Tracheal epithelial cell (primary cell): ENCODE measurements around the gene CRISPLD2. TPM values are rescaled to one million over a fixed set of nuclear protein-coding genes. Genes with fewer than 3 reads are reported as not detected.

ENCODE experiments used
- total RNA-seq: library from RNA; depleted of rRNA; stranded (reverse); fragments of >200 nt; gene quantifications from 2 replicates; pipeline ENCODE4 v1.2.1, GENCODE V29; 2014

CRISPLD2 gene, protein sequence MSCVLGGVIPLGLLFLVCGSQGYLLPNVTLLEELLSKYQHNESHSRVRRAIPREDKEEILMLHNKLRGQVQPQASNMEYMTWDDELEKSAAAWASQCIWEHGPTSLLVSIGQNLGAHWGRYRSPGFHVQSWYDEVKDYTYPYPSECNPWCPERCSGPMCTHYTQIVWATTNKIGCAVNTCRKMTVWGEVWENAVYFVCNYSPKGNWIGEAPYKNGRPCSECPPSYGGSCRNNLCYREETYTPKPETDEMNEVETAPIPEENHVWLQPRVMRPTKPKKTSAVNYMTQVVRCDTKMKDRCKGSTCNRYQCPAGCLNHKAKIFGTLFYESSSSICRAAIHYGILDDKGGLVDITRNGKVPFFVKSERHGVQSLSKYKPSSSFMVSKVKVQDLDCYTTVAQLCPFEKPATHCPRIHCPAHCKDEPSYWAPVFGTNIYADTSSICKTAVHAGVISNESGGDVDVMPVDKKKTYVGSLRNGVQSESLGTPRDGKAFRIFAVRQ
- 0.21 and 19.3 TPM in 2 replicates for total RNA-seq

DNA sequence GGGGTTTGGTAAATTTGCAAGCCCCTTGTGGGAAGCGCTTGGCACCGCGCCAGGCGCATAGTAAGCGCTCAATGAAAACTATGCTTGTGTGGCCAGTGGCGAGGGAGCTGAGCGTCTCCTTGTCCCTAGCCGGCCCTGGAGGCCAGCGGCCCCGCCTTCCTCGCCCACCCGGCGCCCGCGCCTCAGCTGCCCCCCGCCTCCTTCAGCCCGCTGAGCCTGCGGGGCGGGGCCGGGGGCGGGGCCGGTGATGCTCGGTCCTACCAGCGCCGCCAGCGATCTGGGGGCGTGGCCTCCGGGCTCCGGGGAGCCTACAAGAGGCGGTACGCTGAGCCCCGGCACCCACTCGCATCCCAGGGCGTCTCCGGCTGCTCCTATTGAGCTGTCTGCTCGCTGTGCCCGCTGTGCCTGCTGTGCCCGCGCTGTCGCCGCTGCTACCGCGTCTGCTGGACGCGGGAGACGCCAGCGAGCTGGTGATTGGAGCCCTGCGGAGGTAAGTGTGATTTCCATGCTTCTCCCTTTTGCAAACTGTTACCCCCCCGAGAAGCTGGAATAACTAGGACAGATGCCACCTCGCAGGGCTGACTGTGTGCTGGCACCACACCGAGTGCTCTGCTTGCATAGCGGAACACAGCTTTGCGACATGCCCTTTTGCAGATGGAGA, at the start of gene CRISPLD2:
CRISPLD2 (plus strand) TSS at position 342 of the 661 bp plus-strand sequence. CDS start 18,511 bp downstream, outside the sequence.

Other genes with a start within 250 kb of the CRISPLD2 start
- 38.4 and 76.4 TPM in 2 replicates for gene COTL1, start 201.9 kb upstream of the CRISPLD2 start, total RNA-seq
- gene KLHL36, start 171.5 kb upstream of the CRISPLD2 start, total RNA-seq, result 99.8 and 115 TPM in 2 replicates
- gene USP10, start 120.0 kb upstream of the CRISPLD2 start, total RNA-seq, result 45.3 and 54.8 TPM in 2 replicates
- 75.7 and 82.3 TPM in 2 replicates for gene ZDHHC7, start 191.6 kb downstream of the CRISPLD2 start, total RNA-seq
- gene KIAA0513, start 207.8 kb downstream of the CRISPLD2 start, total RNA-seq, result 6.5 and 10.2 TPM in 2 replicates